PFSK-1 (cell line): ENCODE data around the gene CACNA1H.

ENCODE experiments used
- POLR2AphosphoS5 ChIP-seq: IDR thresholded peaks from 2 replicates; pipeline ENCODE4 v1.6.1; 2012; ENCODE audit warnings: low read depth, mild to moderate bottlenecking, control low read depth, low read length, moderate library complexity
- REST ChIP-seq, 2 experiments: IDR thresholded peaks; 2 replicates each; pipeline versions ENCODE4 v1.6.1 to v1.8.0; 2011 to 2012; ENCODE audit warnings: low read depth in 2 of 2, low read length in 2 of 2, control low read depth in 1 of 2, inconsistent platforms in 1 of 2, mild to moderate bottlenecking in 1 of 2, moderate library complexity in 1 of 2; ENCODE audit not compliant: insufficient read depth in 1 of 2
- TAF1 ChIP-seq: IDR thresholded peaks from 2 replicates; pipeline ENCODE4 v1.6.1; 2012; ENCODE audit warnings: low read length, control low read depth, borderline replicate concordance; ENCODE audit not compliant: insufficient read depth

- TF ChIP-seq POLR2AphosphoS5: no peak
- no peak for TF ChIP-seq REST (IDR thresholded peaks at IDR 0.05; ENCODE audit: insufficient read depth in 1 of 2, low read depth in 2 of 2, low read length in 2 of 2)
- no peak for TF ChIP-seq TAF1
These were observed 107.3 kb downstream of the CACNA1H start for GRCh38 chr16:1260101-1260680.
